GM20431 (cell line): ENCODE data around the gene ALK.
"Not testable (repeated sequence)": the region's sequence is repeated elsewhere in the genome, so short reads cannot be mapped to it uniquely, and the experiment has no call there.

ENCODE experiments used
- in situ Hi-C: fragments of 300-500 bp; cut with MseI, MboI; formaldehyde crosslinking; loops from one replicate; pipeline ENCODE4 v1.15.0; 2020; ENCODE audit warnings: low sequenced_read_pairs; ENCODE audit not compliant: unreplicated experiment

Gene ALK

GRCh38 chr2:29848566-29849310, 72.6 kb downstream of the ALK start:
- in situ Hi-C loops: no loop called here

DNA sequence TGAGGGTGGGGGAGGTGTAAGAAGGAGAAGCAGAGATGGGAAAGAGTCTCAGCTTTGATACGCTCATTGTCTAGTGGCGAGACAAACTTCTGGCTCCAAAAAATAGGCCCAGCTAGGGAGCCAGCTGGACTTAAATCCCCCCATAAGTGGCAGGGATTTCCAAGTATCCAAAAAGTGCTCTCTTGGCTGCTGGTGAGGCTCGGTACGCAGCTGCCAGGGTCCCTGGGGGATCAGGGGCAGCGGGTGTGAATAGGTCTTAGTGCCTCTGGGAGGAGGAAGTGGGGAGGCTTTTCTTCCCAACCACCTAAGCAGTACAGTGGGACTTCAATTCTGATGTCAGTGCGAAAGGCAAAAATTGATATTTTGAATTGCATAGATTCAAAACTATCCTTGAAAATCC, 73.5 kb downstream of the ALK start:
- in situ Hi-C loops: no loop called here

- in situ Hi-C loops: no loop called here
These were observed 76.6 kb downstream of the ALK start for GRCh38 chr2:29844713-29845326.

DNA sequence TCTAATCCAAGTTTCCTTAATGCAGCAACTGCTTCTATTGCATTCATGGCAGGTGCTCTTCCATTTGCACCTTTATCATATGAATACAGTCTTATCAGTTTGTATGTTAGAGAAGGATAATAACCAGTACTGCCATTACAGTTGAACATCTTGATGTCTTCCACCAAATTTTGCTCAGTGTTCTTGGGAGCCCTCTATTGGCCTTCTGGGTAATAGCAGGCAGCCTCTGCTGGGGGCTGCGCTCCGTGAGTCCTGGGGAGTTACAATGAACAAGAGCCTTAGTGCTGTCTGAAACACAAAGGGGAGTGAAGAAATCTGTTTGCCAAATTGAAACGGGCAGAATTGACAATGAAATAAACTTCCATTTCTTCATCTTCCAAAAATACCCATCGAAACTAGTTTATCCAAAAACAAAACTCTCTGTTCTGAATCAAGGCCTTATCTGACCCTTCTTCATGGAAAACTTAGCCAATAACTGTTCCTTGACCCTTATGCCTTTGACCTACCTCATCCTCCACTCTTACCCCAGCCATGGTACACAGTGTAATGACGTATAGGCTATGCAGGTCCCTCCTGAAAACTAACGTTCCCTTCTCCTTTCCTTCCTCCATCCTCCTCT, 79.9 kb downstream of the ALK start:
- in situ Hi-C loops: no loop called here

DNA sequence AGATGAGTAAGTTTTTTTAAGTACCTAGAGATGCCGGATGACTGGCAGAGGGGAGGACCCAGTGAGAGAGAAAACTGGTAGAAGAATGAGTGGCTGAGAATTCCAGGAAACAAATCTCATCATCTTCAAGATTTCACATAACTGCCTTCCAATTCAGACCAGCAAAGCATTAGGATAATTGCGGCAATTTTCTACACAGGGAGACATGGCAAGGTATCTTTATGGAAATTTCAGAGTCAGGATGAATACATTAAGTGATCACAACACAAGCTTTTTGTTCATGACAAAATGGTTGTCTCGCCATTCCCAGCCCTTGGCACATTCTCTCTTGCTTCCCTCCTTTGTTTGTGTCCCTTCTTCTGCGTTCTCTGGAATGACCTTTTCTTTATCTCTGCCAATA, 82.1 kb downstream of the ALK start:
- in situ Hi-C loops: no loop called here

DNA sequence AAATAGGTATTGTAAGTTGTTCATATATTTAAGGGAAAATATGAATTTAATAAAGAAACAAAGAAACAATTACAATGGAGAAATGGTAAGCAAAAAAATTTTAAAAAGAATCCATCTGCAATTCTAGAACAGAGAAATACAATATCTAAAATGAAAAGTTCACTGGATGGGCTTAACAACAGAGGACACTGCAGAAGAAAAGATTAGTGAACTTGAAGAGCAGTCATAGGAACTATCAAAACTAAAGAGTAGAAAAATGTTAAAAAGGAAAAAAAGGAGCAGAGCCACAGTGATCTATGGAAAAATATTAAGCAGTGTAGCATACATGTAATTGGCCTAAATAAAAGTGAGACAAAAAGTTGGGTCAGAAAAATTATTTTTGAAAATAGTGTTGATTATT, 83.5 kb downstream of the ALK start:
- in situ Hi-C loops: no loop called here

- in situ Hi-C loops: no loop called here
These were observed 86.8 kb downstream of the ALK start for GRCh38 chr2:29834624-29835023.

DNA sequence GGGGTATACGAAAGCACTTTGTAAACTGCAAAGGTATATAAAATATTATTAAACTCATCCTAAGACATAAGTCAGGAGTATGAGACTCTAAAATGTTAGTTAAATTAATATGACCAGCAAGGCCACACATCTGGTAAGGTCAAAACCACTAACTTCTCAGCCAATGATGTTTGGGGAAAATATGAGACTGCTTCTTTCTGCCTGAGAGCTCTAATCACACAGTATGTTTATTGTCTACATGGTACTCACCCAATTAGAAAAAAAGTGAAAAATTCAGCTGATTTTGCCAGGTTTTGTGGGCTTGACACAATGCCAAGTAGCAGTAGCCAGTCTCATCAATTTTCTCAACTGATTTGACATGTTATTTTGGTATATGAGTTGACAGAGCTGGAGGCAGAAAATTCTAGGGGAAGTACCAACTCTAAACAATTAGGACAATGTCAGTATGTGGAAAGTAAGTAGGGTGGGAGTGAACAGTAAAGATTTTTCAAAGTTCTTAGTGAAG, 87.3 kb downstream of the ALK start:
- in situ Hi-C loops: no loop called here

- in situ Hi-C loops: no loop called here
These were observed 89.8 kb downstream of the ALK start for GRCh38 chr2:29831560-29831959.

GRCh38 chr2:29829841-29830240, 91.5 kb downstream of the ALK start:
- in situ Hi-C loops: no loop called here

- in situ Hi-C loops: not testable (repeated sequence)
These were observed 97.2 kb downstream of the ALK start for GRCh38 chr2:29824145-29824544.

GRCh38 chr2:29821591-29821990, 99.8 kb downstream of the ALK start:
- in situ Hi-C loops: no loop called here

GRCh38 chr2:29819570-29819969, 101.8 kb downstream of the ALK start:
- in situ Hi-C loops: no loop called here

- in situ Hi-C loops: no loop called here
These were observed 103.3 kb downstream of the ALK start for GRCh38 chr2:29817801-29818680.

DNA sequence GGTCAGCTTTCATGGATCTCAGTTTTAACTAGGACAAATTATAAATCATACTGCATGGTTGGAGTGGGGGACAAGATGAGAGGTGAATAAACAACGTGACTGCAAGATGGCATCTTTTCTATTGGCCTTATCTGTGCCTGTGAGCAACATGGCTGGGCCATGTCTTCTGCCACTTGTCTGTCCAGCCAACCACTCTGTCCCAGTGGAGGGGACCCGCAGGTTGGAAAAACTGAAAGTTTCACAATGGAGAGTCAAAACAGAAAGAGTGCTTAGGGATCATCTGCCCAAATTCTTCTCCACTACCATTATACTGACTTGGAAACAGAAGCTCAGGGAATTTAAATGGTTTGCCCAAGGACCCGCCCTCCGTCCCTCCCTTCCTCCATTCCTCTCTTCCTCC, 104.1 kb downstream of the ALK start:
- in situ Hi-C loops: no loop called here

- in situ Hi-C loops: no loop called here
These were observed 104.7 kb downstream of the ALK start for GRCh38 chr2:29816651-29817050.

- in situ Hi-C loops: no loop called here
These were observed 110.0 kb downstream of the ALK start for GRCh38 chr2:29811378-29811777.

DNA sequence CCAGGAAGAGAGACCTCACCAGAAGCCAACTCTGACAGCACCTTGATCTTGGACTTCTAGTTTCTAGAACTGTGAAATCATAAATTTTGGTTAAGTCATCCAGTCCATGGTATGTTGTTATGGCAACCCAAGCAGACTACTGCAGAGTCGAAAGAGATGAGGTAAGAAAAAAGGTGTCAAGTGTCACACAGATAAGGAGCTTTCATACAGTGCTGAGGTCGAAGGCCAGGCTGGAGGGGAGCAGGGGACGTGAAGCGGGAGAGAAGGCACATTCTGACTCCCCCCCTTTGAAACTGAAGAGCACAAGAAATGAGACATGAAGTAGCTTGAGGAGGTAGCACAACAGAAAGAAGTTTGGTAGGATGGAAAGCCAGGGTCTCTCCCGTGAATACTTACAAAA, 110.4 kb downstream of the ALK start:
- in situ Hi-C loops: no loop called here

- in situ Hi-C loops: no loop called here
These were observed 113.1 kb downstream of the ALK start for GRCh38 chr2:29808321-29808720.

GRCh38 chr2:29807082-29807481, 114.3 kb downstream of the ALK start:
- in situ Hi-C loops: no loop called here
